A673 (cell line): Measurements from ENCODE around the gene CNTRL. TPM values are rescaled to one million over a fixed set of nuclear protein-coding genes. Genes with fewer than 3 reads are reported as not detected.

ENCODE experiments used
- BruUV-seq: library from RNA; stranded (reverse); fragments of 400-500 nt; replicated peaks from 2 replicates; lab custom pipeline; 2021; lab: Mats Ljungman, UMichigan
- CTCF ChIA-PET: fragments of 300-600 bp; sonication (Branson Sonifier 250); formaldehyde crosslinking; loops from one replicate; lab custom pipeline; 2022; ENCODE audit warnings: antibody characterized with exemption; lab: Charles Lee
- POLR2A ChIA-PET: fragments of 300-600 bp; sonication (Branson Sonifier 250); formaldehyde crosslinking; loops from one replicate; lab custom pipeline; 2022; ENCODE audit warnings: antibody characterized with exemption; ENCODE audit not compliant: low non-redundant PET; lab: Charles Lee
- DNase-seq: peaks from one replicate; pipeline ENCODE4 v3.0.0-alpha.2; 2015; ENCODE audit warnings: low spot score
- H3K27ac ChIP-seq: fragments of 200-600 bp; sonication (generic); 2 replicates; pipeline ENCODE4 v1.5.1; 2016; ENCODE audit warnings: mixed run types, low read depth, mild to moderate bottlenecking, mixed read lengths, antibody characterized with exemption, low read length; ENCODE audit not compliant: poor library complexity, severe bottlenecking
- H3K27me3 ChIP-seq: fragments of 200-600 bp; sonication (generic); replicated peaks from 2 replicates; pipeline ENCODE4 v1.6.1; 2017; ENCODE audit warnings: mixed run types, low read depth, mild to moderate bottlenecking, mixed read lengths, antibody characterized with exemption, low read length; ENCODE audit not compliant: insufficient read depth, poor library complexity
- H3K36me3 ChIP-seq: fragments of 200-600 bp; sonication (generic); 2 replicates; pipeline ENCODE4 v1.6.1; 2016; ENCODE audit warnings: mixed run types, mild to moderate bottlenecking, mixed read lengths, antibody characterized with exemption, low read length; ENCODE audit not compliant: insufficient read depth, poor library complexity, severe bottlenecking
- H3K4me1 ChIP-seq: fragments of 200-600 bp; sonication (generic); 2 replicates; pipeline ENCODE4 v1.6.1; 2017; ENCODE audit warnings: mixed run types, mild to moderate bottlenecking, mixed read lengths, antibody characterized with exemption, low read length; ENCODE audit not compliant: insufficient read depth, poor library complexity, severe bottlenecking
- H3K4me3 ChIP-seq: fragments of 200-600 bp; sonication (generic); 2 replicates; pipeline ENCODE4 v1.5.1; 2016; ENCODE audit warnings: low read depth, mixed run types, mild to moderate bottlenecking, mixed read lengths, low read length; ENCODE audit not compliant: poor library complexity, severe bottlenecking
- H3K9me3 ChIP-seq: fragments of 200-600 bp; sonication (generic); 2 replicates; pipeline ENCODE4 v1.6.1; 2016; ENCODE audit warnings: mixed run types, low read depth, mild to moderate bottlenecking, mixed read lengths, antibody characterized with exemption, low read length; ENCODE audit not compliant: poor library complexity, severe bottlenecking
- CTCF ChIP-seq: fragments of 300-800, 200-600 bp; sonication (generic); conservative IDR thresholded peaks from 2 replicates; pipeline ENCODE4 v1.5.1; 2017; ENCODE audit warnings: low read depth, mild to moderate bottlenecking, antibody characterized with exemption, low read length, moderate library complexity, mixed read lengths
- EZH2 ChIP-seq: fragments of 200-600 bp; sonication (generic); IDR thresholded peaks from 2 replicates; pipeline ENCODE4 v1.6.1; 2017; ENCODE audit warnings: borderline replicate concordance, low read depth, mild to moderate bottlenecking, mixed read lengths, antibody characterized with exemption, low read length; ENCODE audit not compliant: poor library complexity, severe bottlenecking
- intact Hi-C: fragments of 100-400 bp; cut with micrococcal nuclease; formaldehyde crosslinking; loops from one replicate; pipeline ENCODE4 v1.10.0; 2022; ENCODE audit not compliant: unreplicated experiment
- total RNA-seq: library from RNA; stranded (reverse); gene quantifications from 2 replicates; pipeline ENCODE4 v1.2.3, GENCODE V29; 2021

CNTRL gene
- total RNA-seq, 1 experiment from 2014 or later: 26.3 TPM

- DNase-seq: no peak
- H3K36me3 ChIP-seq: peaks cover 39% of the 10 kb centered on the region
- no peak overlapping the region for H3K4me3 ChIP-seq
- no TSS peak for BruUV-seq
- TF ChIP-seq EZH2 (no peak), CTCF (no peak)
- intact Hi-C loops: no loop called here
- H3K9me3 ChIP-seq: no peaks in the 10 kb centered on the region
- no peak overlapping the region for H3K27ac ChIP-seq
- CTCF ChIA-PET: no interaction called here
- H3K27me3 ChIP-seq: no peaks in the 10 kb centered on the region
- H3K4me1 ChIP-seq: peaks cover 31% of the 10 kb centered on the region
- POLR2A ChIA-PET: no interaction called here
Measured at GRCh38 chr9:121183666-121184423, 109.1 kb downstream of the CNTRL start.

GRCh38 chr9:121184463-121184862 lies 109.7 kb downstream of the CNTRL start:
- BruUV-seq: no TSS peak
- no peak overlapping the region for H3K4me3 ChIP-seq
- intact Hi-C loops: no loop called here
- H3K9me3 ChIP-seq: no peaks in the 10 kb centered on the region
- no peak for DNase-seq
- TF ChIP-seq CTCF: no peak
- TF ChIP-seq EZH2: no peak
- H3K36me3 ChIP-seq: peaks cover 33% of the 10 kb centered on the region
- H3K27me3 ChIP-seq: no peaks in the 10 kb centered on the region
- no peak overlapping the region for H3K27ac ChIP-seq
- peaks cover 37% of the 10 kb centered on the region for H3K4me1 ChIP-seq
- ChIA-PET POLR2A (no interaction called here), CTCF (no interaction called here)

GRCh38 chr9:121185178-121185745 lies 110.5 kb downstream of the CNTRL start:
- Histone ChIP-seq H3K36me3 (peaks cover 26% of the 10 kb centered on the region), H3K9me3 (no peaks in the 10 kb centered on the region), H3K27me3 (no peaks in the 10 kb centered on the region), H3K4me3 (no peak overlapping the region), H3K27ac (no peak overlapping the region), H3K4me1 (peaks cover 45% of the 10 kb centered on the region)
- TF ChIP-seq CTCF: no peak
- TF ChIP-seq EZH2: no peak
- ChIA-PET CTCF (no interaction called here), POLR2A (no interaction called here)
- no TSS peak for BruUV-seq
- intact Hi-C loops: no loop called here
- no peak for DNase-seq
